HEK293 (cell line): Measurements from ENCODE around the gene ZYX.
A peak's percentile ranks its signal among the peaks of the same experiment; 100 is the strongest.

Source experiments
- CTCF ChIA-PET: fragments of 350-600 bp; formaldehyde crosslinking; extraction: SDS; loops from one replicate; lab custom pipeline; 2021; ENCODE audit warnings: antibody characterized with exemption; lab: Yijun Ruan, JAX
- POLR2A ChIA-PET: fragments of 300-600 bp; formaldehyde crosslinking; extraction: SDS; loops from one replicate; lab custom pipeline; 2020; ENCODE audit warnings: antibody characterized with exemption, inconsistent platforms; lab: Yijun Ruan, JAX
- H3K27ac ChIP-seq: fragments of 200-500 bp; sonication (Bioruptor generic); 2 replicates; pipeline ENCODE4 v1.5.1; 2014; ENCODE audit warnings: low read depth, low read length, control low read depth, inconsistent platforms; ENCODE audit errors: extremely low read depth
- H3K36me3 ChIP-seq, 2 experiments: fragments of 200-500 bp in 1 of 2; sonication (Bioruptor generic) in 1 of 2; 1 replicate in 1 of 2; 2 replicates in 1 of 2; pipeline ENCODE4 v1.5.1; 2014 to 2017; ENCODE audit warnings: inconsistent platforms in 2 of 2, low read length in 2 of 2; ENCODE audit not compliant: control insufficient read depth in 2 of 2, insufficient read depth in 1 of 2
- H3K4me1 ChIP-seq: fragments of 200-500 bp; sonication (Bioruptor generic); 2 replicates; pipeline ENCODE4 v1.5.1; 2014; ENCODE audit warnings: mild to moderate bottlenecking, low read length, inconsistent platforms; ENCODE audit not compliant: control insufficient read depth, insufficient read depth
- H3K4me3 ChIP-seq: 2 replicates; pipeline ENCODE4 v1.5.1; 2011; ENCODE audit warnings: low read depth, mild to moderate bottlenecking, control low read depth, low read length, moderate library complexity
- H3K9me3 ChIP-seq: fragments of 200-500 bp; sonication (Bioruptor generic); 2 replicates; pipeline ENCODE4 v1.5.1; 2014; ENCODE audit warnings: low read depth, low read length, inconsistent platforms; ENCODE audit not compliant: control insufficient read depth, insufficient read depth
- OVOL3 ChIP-seq: fragments of 450-650 bp; formaldehyde crosslinking; IDR thresholded peaks from 2 replicates; pipeline ENCODE4 v1.5.1; 2016; ENCODE audit warnings: missing biosample characterization, missing genetic modification characterization
- ZBTB1 ChIP-seq: fragments of 450-650 bp; formaldehyde crosslinking; IDR thresholded peaks from 2 replicates; pipeline ENCODE4 v1.5.1; 2016; ENCODE audit warnings: missing biosample characterization, missing genetic modification characterization
- ZBTB20 ChIP-seq: fragments of 450-650 bp; formaldehyde crosslinking; IDR thresholded peaks from 2 replicates; pipeline ENCODE4 v1.5.1; 2016; ENCODE audit warnings: missing biosample characterization, missing genetic modification characterization
- ZNF138 ChIP-seq: fragments of 450-650 bp; formaldehyde crosslinking; IDR thresholded peaks from 2 replicates; pipeline ENCODE4 v1.5.1; 2016; ENCODE audit warnings: missing biosample characterization, missing genetic modification characterization, borderline replicate concordance
- ZNF19 ChIP-seq: fragments of 450-650 bp; formaldehyde crosslinking; IDR thresholded peaks from 2 replicates; pipeline ENCODE4; 2016; ENCODE audit warnings: missing biosample characterization, missing genetic modification characterization, low read depth
- ZNF221 ChIP-seq: fragments of 450-650 bp; formaldehyde crosslinking; IDR thresholded peaks from 2 replicates; pipeline ENCODE4 v1.5.1; 2017; ENCODE audit warnings: missing biosample characterization, missing genetic modification characterization, borderline replicate concordance
- ZNF394 ChIP-seq: fragments of 450-650 bp; formaldehyde crosslinking; IDR thresholded peaks from 2 replicates; pipeline ENCODE4 v1.5.1; 2016; ENCODE audit warnings: missing biosample characterization, missing genetic modification characterization, mild to moderate bottlenecking, moderate library complexity, borderline replicate concordance
- ZNF473 ChIP-seq: fragments of 450-650 bp; formaldehyde crosslinking; IDR thresholded peaks from 2 replicates; pipeline ENCODE4 v1.5.1; 2017; ENCODE audit warnings: missing biosample characterization, missing genetic modification characterization
- ZNF600 ChIP-seq: fragments of 450-650 bp; formaldehyde crosslinking; IDR thresholded peaks from 2 replicates; pipeline ENCODE4 v1.5.1; 2016; ENCODE audit warnings: missing biosample characterization, missing genetic modification characterization
- ZNF626 ChIP-seq: fragments of 450-650 bp; sonication (Bioruptor Pico); formaldehyde crosslinking; IDR thresholded peaks from 2 replicates; pipeline ENCODE4 v1.5.1; 2018; ENCODE audit warnings: missing biosample characterization, missing genetic modification characterization, inconsistent platforms
- ZNF660 ChIP-seq: fragments of 450-650 bp; IDR thresholded peaks from 2 replicates; pipeline ENCODE4 v1.5.1; 2018; ENCODE audit warnings: missing biosample characterization, mild to moderate bottlenecking, missing genetic modification characterization
- ZNF707 ChIP-seq: fragments of 450-650 bp; formaldehyde crosslinking; IDR thresholded peaks from 2 replicates; pipeline ENCODE4 v1.5.1; 2016; ENCODE audit warnings: missing biosample characterization, missing genetic modification characterization
- ZSCAN30 ChIP-seq: fragments of 450-650 bp; IDR thresholded peaks from 2 replicates; pipeline ENCODE4 v1.5.1; 2018; ENCODE audit warnings: missing biosample characterization, mild to moderate bottlenecking, missing genetic modification characterization, moderate library complexity
- TF ChIP-seq, protein P1 (sequence below): fragments of 450-650 bp; formaldehyde crosslinking; IDR thresholded peaks from 2 replicates; pipeline ENCODE4 v1.5.1; 2016; ENCODE audit warnings: missing biosample characterization, missing genetic modification characterization
- TF ChIP-seq, protein P2 (sequence below): fragments of 450-650 bp; formaldehyde crosslinking; IDR thresholded peaks from 2 replicates; pipeline ENCODE4 v1.5.1; 2017; ENCODE audit warnings: missing biosample characterization, missing genetic modification characterization
- TF ChIP-seq, protein P3 (sequence below): fragments of 450-650 bp; formaldehyde crosslinking; IDR thresholded peaks from 2 replicates; pipeline ENCODE4 v1.5.1; 2016; ENCODE audit warnings: missing biosample characterization, missing genetic modification characterization
- TF ChIP-seq, protein P4 (sequence below): fragments of 450-650 bp; formaldehyde crosslinking; conservative IDR thresholded peaks from 2 replicates; pipeline ENCODE4 v1.5.1; 2016; ENCODE audit warnings: low read depth, missing biosample characterization, missing genetic modification characterization

The ZYX gene

DNA sequence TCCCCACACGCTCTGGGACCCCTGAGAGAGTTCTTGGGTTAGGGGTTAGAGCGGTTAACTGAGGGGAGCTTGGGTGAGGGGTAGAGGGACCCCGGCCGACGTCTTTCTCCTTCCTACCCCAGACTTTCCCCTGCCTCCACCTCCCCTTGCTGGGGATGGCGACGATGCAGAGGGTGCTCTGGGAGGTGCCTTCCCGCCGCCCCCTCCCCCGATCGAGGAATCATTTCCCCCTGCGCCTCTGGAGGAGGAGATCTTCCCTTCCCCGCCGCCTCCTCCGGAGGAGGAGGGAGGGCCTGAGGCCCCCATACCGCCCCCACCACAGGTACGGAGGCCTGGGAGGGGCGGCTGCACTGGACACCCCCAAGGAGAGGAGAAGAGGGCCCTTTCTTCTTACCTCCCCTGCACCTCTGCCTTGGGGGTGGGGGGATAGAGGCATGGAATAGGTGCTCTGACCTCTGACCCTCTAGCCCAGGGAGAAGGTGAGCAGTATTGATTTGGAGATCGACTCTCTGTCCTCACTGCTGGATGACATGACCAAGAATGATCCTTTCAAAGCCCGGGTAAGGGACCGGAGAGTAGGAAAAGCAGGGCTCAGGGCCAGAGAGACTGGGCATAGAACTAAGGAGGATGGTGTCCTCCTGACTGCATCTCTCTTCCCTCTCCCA lies 1.1 kb downstream of the ZYX start (continued):
- TF ChIP-seq, protein P1, sequence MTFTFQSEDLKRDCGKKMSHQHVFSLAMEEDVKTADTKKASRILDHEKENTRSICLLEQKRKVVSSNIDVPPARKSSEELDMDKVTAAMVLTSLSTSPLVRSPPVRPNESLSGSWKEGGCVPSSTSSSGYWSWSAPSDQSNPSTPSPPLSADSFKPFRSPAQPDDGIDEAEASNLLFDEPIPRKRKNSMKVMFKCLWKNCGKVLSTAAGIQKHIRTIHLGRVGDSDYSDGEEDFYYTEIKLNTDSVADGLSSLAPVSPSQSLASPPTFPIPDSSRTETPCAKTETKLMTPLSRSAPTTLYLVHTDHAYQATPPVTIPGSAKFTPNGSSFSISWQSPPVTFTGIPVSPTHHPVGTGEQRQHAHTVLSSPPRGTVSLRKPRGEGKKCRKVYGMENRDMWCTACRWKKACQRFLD = no peak

DNA sequence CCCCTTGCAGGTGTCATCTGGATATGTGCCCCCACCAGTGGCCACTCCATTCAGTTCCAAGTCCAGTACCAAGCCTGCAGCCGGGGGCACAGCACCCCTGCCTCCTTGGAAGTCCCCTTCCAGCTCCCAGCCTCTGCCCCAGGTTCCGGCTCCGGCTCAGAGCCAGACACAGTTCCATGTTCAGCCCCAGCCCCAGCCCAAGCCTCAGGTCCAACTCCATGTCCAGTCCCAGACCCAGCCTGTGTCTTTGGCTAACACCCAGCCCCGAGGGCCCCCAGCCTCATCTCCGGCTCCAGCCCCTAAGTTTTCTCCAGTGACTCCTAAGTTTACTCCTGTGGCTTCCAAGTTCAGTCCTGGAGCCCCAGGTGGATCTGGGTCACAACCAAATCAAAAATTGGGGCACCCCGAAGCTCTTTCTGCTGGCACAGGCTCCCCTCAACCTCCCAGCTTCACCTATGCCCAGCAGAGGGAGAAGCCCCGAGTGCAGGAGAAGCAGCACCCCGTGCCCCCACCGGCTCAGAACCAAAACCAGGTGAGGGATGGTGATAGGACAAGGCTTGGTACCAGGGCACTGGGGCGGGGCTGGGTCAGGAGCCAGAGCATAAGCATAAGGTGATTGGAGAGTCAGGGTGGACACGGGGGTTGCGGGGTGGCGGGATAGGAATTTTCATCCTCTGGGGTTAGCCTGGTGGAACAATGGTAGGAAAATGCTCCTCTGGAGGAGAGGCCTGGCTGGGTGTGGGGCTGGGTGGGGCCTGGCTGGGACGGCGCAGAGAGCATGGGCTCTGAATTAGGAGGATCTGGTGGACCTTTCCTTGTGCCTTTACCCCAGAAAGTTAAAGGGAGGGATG lies 1.9 kb downstream of the ZYX start:
- TF ChIP-seq ZNF394 (tag by site-specific recombination) (0 out of 2 replicates have a peak, but pooled peaks have one; percentile 16), ZNF600 (tag by site-specific recombination) (0 out of 2 replicates have a peak, but pooled peaks have one; percentile 28), ZNF626 (tag by site-specific recombination) (no peak)
- peaks cover 3% of the 10 kb centered on the region; the same call in 1 of the 2 replicates for H3K4me1 ChIP-seq
- H3K4me3 ChIP-seq = peak overlapping the region; percentile 85; the same call in 1 of the 2 replicates
- ChIA-PET CTCF (interaction anchor here (1.0 to 1.2 kb wide), 3 partner anchors 10 to 34 kb away, joined by 3 to 5 read pairs (median 4); no protein-coding TSS in a partner anchor), POLR2A (interaction anchor here (1.7 kb wide), 1 partner anchor 10 kb away, joined by 10 read pairs; no protein-coding TSS in a partner anchor)
- H3K27ac ChIP-seq = no peak overlapping the region
- H3K9me3 ChIP-seq = no peaks in the 10 kb centered on the region
- H3K36me3 ChIP-seq = peaks cover 5 to 54% of the 10 kb centered on the region in 2 experiments; a peak in 2 of 3 replicates

DNA sequence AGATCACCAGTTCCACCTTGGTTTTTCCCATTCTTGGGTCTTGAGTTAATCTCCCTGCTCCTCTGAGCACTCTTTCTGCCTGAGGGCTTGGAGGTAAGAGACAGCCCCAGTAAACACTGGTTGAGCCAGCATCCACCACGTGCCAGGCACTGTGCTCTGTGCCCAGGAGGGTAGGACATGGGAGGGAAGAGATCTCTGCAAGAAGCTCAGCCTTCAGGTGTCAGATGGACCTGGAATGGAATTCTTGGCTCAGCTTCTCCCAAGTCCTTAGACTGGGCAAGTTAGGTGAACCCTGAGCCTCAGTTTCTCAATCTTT lies 2.5 kb downstream of the ZYX start:
- Histone ChIP-seq H3K4me1 (peaks cover 3% of the 10 kb centered on the region; the same call in 1 of the 2 replicates), H3K4me3 (no peak overlapping the region), H3K9me3 (no peaks in the 10 kb centered on the region), H3K36me3 (peaks cover 5 to 59% of the 10 kb centered on the region in 2 experiments; a peak in 2 of 3 replicates), H3K27ac (no peak overlapping the region)
- POLR2A ChIA-PET = interaction anchor here (1.7 kb wide), 1 partner anchor 9 kb away, joined by 10 read pairs; no protein-coding TSS in a partner anchor
- TF ChIP-seq ZBTB20 (tag by site-specific recombination) (no peak), ZBTB1 (tag by site-specific recombination) (no peak)
- TF ChIP-seq, protein P2, sequence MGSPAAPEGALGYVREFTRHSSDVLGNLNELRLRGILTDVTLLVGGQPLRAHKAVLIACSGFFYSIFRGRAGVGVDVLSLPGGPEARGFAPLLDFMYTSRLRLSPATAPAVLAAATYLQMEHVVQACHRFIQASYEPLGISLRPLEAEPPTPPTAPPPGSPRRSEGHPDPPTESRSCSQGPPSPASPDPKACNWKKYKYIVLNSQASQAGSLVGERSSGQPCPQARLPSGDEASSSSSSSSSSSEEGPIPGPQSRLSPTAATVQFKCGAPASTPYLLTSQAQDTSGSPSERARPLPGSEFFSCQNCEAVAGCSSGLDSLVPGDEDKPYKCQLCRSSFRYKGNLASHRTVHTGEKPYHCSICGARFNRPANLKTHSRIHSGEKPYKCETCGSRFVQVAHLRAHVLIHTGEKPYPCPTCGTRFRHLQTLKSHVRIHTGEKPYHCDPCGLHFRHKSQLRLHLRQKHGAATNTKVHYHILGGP (tag by site-specific recombination) = no peak
- TF ChIP-seq, protein P3, sequence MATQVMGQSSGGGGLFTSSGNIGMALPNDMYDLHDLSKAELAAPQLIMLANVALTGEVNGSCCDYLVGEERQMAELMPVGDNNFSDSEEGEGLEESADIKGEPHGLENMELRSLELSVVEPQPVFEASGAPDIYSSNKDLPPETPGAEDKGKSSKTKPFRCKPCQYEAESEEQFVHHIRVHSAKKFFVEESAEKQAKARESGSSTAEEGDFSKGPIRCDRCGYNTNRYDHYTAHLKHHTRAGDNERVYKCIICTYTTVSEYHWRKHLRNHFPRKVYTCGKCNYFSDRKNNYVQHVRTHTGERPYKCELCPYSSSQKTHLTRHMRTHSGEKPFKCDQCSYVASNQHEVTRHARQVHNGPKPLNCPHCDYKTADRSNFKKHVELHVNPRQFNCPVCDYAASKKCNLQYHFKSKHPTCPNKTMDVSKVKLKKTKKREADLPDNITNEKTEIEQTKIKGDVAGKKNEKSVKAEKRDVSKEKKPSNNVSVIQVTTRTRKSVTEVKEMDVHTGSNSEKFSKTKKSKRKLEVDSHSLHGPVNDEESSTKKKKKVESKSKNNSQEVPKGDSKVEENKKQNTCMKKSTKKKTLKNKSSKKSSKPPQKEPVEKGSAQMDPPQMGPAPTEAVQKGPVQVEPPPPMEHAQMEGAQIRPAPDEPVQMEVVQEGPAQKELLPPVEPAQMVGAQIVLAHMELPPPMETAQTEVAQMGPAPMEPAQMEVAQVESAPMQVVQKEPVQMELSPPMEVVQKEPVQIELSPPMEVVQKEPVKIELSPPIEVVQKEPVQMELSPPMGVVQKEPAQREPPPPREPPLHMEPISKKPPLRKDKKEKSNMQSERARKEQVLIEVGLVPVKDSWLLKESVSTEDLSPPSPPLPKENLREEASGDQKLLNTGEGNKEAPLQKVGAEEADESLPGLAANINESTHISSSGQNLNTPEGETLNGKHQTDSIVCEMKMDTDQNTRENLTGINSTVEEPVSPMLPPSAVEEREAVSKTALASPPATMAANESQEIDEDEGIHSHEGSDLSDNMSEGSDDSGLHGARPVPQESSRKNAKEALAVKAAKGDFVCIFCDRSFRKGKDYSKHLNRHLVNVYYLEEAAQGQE (tag by site-specific recombination) = no peak
- CTCF ChIA-PET = interaction anchor here (1.0 to 1.2 kb wide), 3 partner anchors 10 to 33 kb away, joined by 3 to 5 read pairs (median 4); no protein-coding TSS in a partner anchor

DNA sequence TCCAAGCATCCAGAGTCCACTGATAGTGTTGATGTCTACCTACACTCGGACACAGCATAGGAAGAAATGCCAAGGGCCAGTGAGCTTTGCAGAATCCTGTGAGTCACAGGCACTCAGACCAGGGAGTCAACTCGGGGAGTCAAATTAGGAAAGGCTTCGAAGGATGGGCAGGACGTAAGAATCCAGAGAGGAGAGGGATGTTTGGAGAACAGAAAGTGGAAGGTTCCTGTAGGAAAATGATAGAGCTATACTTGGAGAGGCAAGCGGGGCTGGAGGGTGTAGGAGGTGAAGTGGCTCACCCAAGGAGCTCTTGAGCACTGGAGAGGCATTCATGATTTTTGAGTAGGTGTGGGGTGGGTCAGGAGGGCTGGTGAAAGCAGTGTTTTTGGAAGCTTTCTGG lies 3.0 kb downstream of the ZYX start:
- no peaks in the 10 kb centered on the region for H3K9me3 ChIP-seq
- no peak overlapping the region for H3K27ac ChIP-seq
- H3K4me1 ChIP-seq = peaks cover 3% of the 10 kb centered on the region; the same call in 1 of the 2 replicates
- H3K36me3 ChIP-seq = peaks cover 5 to 65% of the 10 kb centered on the region in 2 experiments; a peak in 2 of 3 replicates
- CTCF ChIA-PET = interaction anchor here (0.8 to 1.2 kb wide), 4 partner anchors 9 to 33 kb away, joined by 3 to 5 read pairs (median 4); no protein-coding TSS in a partner anchor
- POLR2A ChIA-PET = interaction anchor here (1.7 kb wide), 1 partner anchor 9 kb away, joined by 10 read pairs; no protein-coding TSS in a partner anchor
- H3K4me3 ChIP-seq = no peak overlapping the region
- TF ChIP-seq OVOL3 (tag by site-specific recombination) = no peak
- no peak for TF ChIP-seq ZNF138
- no peak for TF ChIP-seq ZNF473 (tag by site-specific recombination)
- no peak for TF ChIP-seq ZSCAN30 (tag by site-specific recombination)
- TF ChIP-seq, protein P4, sequence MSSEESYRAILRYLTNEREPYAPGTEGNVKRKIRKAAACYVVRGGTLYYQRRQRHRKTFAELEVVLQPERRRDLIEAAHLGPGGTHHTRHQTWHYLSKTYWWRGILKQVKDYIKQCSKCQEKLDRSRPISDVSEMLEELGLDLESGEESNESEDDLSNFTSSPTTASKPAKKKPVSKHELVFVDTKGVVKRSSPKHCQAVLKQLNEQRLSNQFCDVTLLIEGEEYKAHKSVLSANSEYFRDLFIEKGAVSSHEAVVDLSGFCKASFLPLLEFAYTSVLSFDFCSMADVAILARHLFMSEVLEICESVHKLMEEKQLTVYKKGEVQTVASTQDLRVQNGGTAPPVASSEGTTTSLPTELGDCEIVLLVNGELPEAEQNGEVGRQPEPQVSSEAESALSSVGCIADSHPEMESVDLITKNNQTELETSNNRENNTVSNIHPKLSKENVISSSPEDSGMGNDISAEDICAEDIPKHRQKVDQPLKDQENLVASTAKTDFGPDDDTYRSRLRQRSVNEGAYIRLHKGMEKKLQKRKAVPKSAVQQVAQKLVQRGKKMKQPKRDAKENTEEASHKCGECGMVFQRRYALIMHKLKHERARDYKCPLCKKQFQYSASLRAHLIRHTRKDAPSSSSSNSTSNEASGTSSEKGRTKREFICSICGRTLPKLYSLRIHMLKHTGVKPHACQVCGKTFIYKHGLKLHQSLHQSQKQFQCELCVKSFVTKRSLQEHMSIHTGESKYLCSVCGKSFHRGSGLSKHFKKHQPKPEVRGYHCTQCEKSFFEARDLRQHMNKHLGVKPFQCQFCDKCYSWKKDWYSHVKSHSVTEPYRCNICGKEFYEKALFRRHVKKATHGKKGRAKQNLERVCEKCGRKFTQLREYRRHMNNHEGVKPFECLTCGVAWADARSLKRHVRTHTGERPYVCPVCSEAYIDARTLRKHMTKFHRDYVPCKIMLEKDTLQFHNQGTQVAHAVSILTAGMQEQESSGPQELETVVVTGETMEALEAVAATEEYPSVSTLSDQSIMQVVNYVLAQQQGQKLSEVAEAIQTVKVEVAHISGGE = no peak
- no peak for TF ChIP-seq ZNF19 (tag by site-specific recombination)
- no peak for TF ChIP-seq ZNF707 (tag by site-specific recombination)
- TF ChIP-seq ZNF660 (tag by site-specific recombination) = no peak
- no peak for TF ChIP-seq ZNF221 (tag by site-specific recombination)
